ENCODE results near the gene REG3A. TPM values are rescaled to one million over a fixed set of nuclear protein-coding genes. Genes with fewer than 3 reads are reported as not detected.

The REG3A gene
- total RNA-seq, 1 experiment from 2014 or later, result not detected

DNA sequence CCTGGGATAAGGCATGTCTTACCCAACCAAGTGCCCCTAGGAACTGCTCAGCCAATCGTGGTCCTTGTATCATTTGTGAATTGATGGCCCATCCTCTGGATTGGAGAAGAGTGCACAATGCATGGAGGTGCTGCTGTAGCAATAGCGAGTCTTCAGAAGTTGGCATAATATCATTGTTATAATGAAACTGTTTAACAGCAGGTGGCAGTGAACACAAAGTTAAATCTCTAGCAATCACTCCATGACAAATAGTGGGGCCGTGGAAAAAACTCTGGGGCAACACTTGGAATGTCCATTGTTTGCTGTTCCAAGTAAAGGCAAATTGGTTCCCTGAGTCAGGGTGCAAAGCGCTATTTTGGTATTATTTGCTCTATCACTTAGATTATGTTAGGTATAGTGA, 27.9 kb downstream of the REG3A start:
- no peak overlapping the region for H2BK20ac ChIP-seq (ENCODE audit: low read depth, low read length, poor library complexity, severe bottlenecking)
- H3K14ac ChIP-seq (ENCODE audit: insufficient read depth, low read length), result no peak overlapping the region
- H3K4me1 ChIP-seq (ENCODE audit: insufficient read depth, low read length), result no peaks in the 10 kb centered on the region

More for the DNA sequence above, 27.9 kb downstream of the REG3A start:
- H2BK5ac ChIP-seq (ENCODE audit: insufficient read length, low read length), result no peak overlapping the region
- DNase-seq, result no peak
- H3K23ac ChIP-seq (ENCODE audit: insufficient read length, low read depth, low read length), result no peak overlapping the region
- H3K9ac ChIP-seq (ENCODE audit: extremely low read depth, insufficient read length, low read length), result no peak overlapping the region
- no peak overlapping the region for H2BK12ac ChIP-seq (ENCODE audit: insufficient read length, low read depth, low read length)
- no peak overlapping the region for H4K8ac ChIP-seq (replicated peaks; ENCODE audit: insufficient read length, low read depth, low read length)
- Mint-ChIP-seq H3K36me3 (ENCODE audit: insufficient read depth in 1 of 3, low read depth in 3 of 3) (no peaks in the 10 kb centered on the region), H3K4me1 (peaks cover 5% of the 10 kb centered on the region in 2 experiments; a peak in 1 of 4 replicates), H3K9me3 (no peaks in the 10 kb centered on the region), H3K4me3 (no peak overlapping the region), H3K27ac (no peak overlapping the region), H3K27me3 (ENCODE audit: low read depth) (no peaks in the 10 kb centered on the region)
- H2BK15ac ChIP-seq (ENCODE audit: low read depth, low read length), result no peak overlapping the region
- H3K27me3 ChIP-seq (ENCODE audit: insufficient read depth, low read length), result no peaks in the 10 kb centered on the region
- no peaks in the 10 kb centered on the region for H3K79me2 ChIP-seq (ENCODE audit: insufficient read depth, low read length)
- H3T11ph ChIP-seq (ENCODE audit: low read length), result no peak overlapping the region
- H3K79me1 ChIP-seq (ENCODE audit: insufficient read depth, low read depth, low read length, poor library complexity, severe bottlenecking), result no peaks in the 10 kb centered on the region
- no peak overlapping the region for H2AK5ac ChIP-seq (ENCODE audit: insufficient read length, low read length)
- H3K9me3 ChIP-seq (ENCODE audit: control insufficient read depth, low read depth, low read length), result no peaks in the 10 kb centered on the region
- no peak overlapping the region for H4K5ac ChIP-seq (ENCODE audit: insufficient read length, low read depth, low read length)
- H2AFZ ChIP-seq (ENCODE audit: low read length), result no peak overlapping the region
- no peak overlapping the region for H3K4ac ChIP-seq (ENCODE audit: low read depth, low read length)
- no peaks in the 10 kb centered on the region for H4K20me1 ChIP-seq (ENCODE audit: control insufficient read depth, insufficient read depth, insufficient read length)
- H3K56ac ChIP-seq (ENCODE audit: insufficient read length, low read depth, low read length), result no peak overlapping the region
- H3K27ac ChIP-seq (ENCODE audit: insufficient read length, low read depth, low read length), result no peak overlapping the region
- H3K23me2 ChIP-seq (ENCODE audit: insufficient read length, low read depth, low read length, poor library complexity, severe bottlenecking), result no peaks in the 10 kb centered on the region
- H4K91ac ChIP-seq (ENCODE audit: insufficient read length, low read depth, low read length), result no peak overlapping the region
- TF ChIP-seq, protein P1, sequence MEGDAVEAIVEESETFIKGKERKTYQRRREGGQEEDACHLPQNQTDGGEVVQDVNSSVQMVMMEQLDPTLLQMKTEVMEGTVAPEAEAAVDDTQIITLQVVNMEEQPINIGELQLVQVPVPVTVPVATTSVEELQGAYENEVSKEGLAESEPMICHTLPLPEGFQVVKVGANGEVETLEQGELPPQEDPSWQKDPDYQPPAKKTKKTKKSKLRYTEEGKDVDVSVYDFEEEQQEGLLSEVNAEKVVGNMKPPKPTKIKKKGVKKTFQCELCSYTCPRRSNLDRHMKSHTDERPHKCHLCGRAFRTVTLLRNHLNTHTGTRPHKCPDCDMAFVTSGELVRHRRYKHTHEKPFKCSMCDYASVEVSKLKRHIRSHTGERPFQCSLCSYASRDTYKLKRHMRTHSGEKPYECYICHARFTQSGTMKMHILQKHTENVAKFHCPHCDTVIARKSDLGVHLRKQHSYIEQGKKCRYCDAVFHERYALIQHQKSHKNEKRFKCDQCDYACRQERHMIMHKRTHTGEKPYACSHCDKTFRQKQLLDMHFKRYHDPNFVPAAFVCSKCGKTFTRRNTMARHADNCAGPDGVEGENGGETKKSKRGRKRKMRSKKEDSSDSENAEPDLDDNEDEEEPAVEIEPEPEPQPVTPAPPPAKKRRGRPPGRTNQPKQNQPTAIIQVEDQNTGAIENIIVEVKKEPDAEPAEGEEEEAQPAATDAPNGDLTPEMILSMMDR (conservative IDR thresholded peaks at IDR 0.05), result no peak
- no peak overlapping the region for H3K18ac ChIP-seq (ENCODE audit: insufficient read length, low read depth, low read length)
- WGBS (ENCODE audit: extremely low coverage, insufficient read length, low lambda C conversion rate), result no CpG with 5 or more reads among the region's 4 CpGs
- H2BK120ac ChIP-seq (ENCODE audit: low read depth, low read length, poor library complexity, severe bottlenecking), result no peak overlapping the region
- H3K4me2 ChIP-seq (ENCODE audit: insufficient read depth, insufficient read length, low read length), result no peak overlapping the region

Measured in H9 (cell line).